GM15510 (cell line): ENCODE results near the gene PHACTR3.

Experiments used
- POLR2A ChIP-seq: IDR thresholded peaks from 3 replicates; pipeline ENCODE4 v1.6.1; 2011; ENCODE audit warnings: borderline replicate concordance; ENCODE audit not compliant: insufficient read length; ENCODE audit errors: extremely low read depth

PHACTR3 gene

GRCh38 chr20:59602546-59603080 is 1.7 kb upstream of the PHACTR3 start:
- no peak for TF ChIP-seq POLR2A

GRCh38 chr20:59603176-59603575 is 1.2 kb upstream of the PHACTR3 start:
- TF ChIP-seq POLR2A: no peak

- TF ChIP-seq POLR2A: no peak
These were observed 631 bp downstream of the PHACTR3 start for GRCh38 chr20:59604741-59605600.

- no peak for TF ChIP-seq POLR2A
These were observed 1.4 kb downstream of the PHACTR3 start for GRCh38 chr20:59605601-59606364.

- TF ChIP-seq POLR2A: no peak
These were observed 2.2 kb downstream of the PHACTR3 start for GRCh38 chr20:59606566-59606965.

GRCh38 chr20:59608396-59608795 is 4.1 kb downstream of the PHACTR3 start:
- no peak for TF ChIP-seq POLR2A

GRCh38 chr20:59608871-59609270 is 4.5 kb downstream of the PHACTR3 start:
- no peak for TF ChIP-seq POLR2A

- TF ChIP-seq POLR2A: no peak
These were observed 6.9 kb downstream of the PHACTR3 start for GRCh38 chr20:59611286-59611685.

- TF ChIP-seq POLR2A: no peak
These were observed 9.5 kb downstream of the PHACTR3 start for GRCh38 chr20:59613861-59614260.

GRCh38 chr20:59614714-59615113 is 10.4 kb downstream of the PHACTR3 start:
- no peak for TF ChIP-seq POLR2A

- no peak for TF ChIP-seq POLR2A
These were observed 12.0 kb downstream of the PHACTR3 start for GRCh38 chr20:59616306-59616705.

GRCh38 chr20:59617221-59617620 is 12.9 kb downstream of the PHACTR3 start:
- no peak for TF ChIP-seq POLR2A

- no peak for TF ChIP-seq POLR2A
These were observed 13.8 kb downstream of the PHACTR3 start for GRCh38 chr20:59618131-59618530.

GRCh38 chr20:59620860-59621505 is 16.6 kb downstream of the PHACTR3 start:
- TF ChIP-seq POLR2A: no peak

- TF ChIP-seq POLR2A: no peak
These were observed 18.2 kb downstream of the PHACTR3 start for GRCh38 chr20:59622496-59622895.

GRCh38 chr20:59623133-59623532 is 18.8 kb downstream of the PHACTR3 start:
- no peak for TF ChIP-seq POLR2A

GRCh38 chr20:59623583-59623982 is 19.2 kb downstream of the PHACTR3 start:
- TF ChIP-seq POLR2A: no peak
